ENCODE data around the gene PDE3A. TPM values are rescaled to one million over a fixed set of nuclear protein-coding genes. Genes with fewer than 3 reads are reported as not detected.

PDE3A gene
- total RNA-seq, 2 experiments from 2014 or later: not detected

- Mint-ChIP-seq H3K9me3 (ENCODE audit: low read depth) (no peaks in the 10 kb centered on the region), H3K4me1 (no peaks in the 10 kb centered on the region), H3K27ac (no peak overlapping the region), H3K27me3 (no peaks in the 10 kb centered on the region), H3K4me3 (no peak overlapping the region), H3K36me3 (ENCODE audit: low read depth) (no peaks in the 10 kb centered on the region)
- no peak for DNase-seq
- POLR2A ChIA-PET: no interaction called here
- intact Hi-C loops (cut with DNase I, micrococcal nuclease): no loop called here
- ATAC-seq: no peak
- CTCF ChIA-PET: no interaction called here
Observed at GRCh38 chr12:20576528-20576927, 208.2 kb downstream of the PDE3A start.

- H3K9me3 Mint-ChIP-seq (ENCODE audit: low read depth): no peaks in the 10 kb centered on the region
- no peak overlapping the region for H3K4me3 Mint-ChIP-seq
- ATAC-seq: no peak
- intact Hi-C loops (cut with DNase I, micrococcal nuclease): no loop called here
- no peaks in the 10 kb centered on the region for H3K36me3 Mint-ChIP-seq (ENCODE audit: low read depth)
- no peaks in the 10 kb centered on the region for H3K27me3 Mint-ChIP-seq
- ChIA-PET CTCF (interaction anchor here (0.6 kb wide), 1 partner anchor 29 kb away, joined by 3 read pairs; no protein-coding TSS in a partner anchor), POLR2A (no interaction called here)
- no peak overlapping the region for H3K27ac Mint-ChIP-seq
- H3K4me1 Mint-ChIP-seq: no peaks in the 10 kb centered on the region
- no peak for DNase-seq
Observed at GRCh38 chr12:20577054-20577453, 208.7 kb downstream of the PDE3A start.

DNA sequence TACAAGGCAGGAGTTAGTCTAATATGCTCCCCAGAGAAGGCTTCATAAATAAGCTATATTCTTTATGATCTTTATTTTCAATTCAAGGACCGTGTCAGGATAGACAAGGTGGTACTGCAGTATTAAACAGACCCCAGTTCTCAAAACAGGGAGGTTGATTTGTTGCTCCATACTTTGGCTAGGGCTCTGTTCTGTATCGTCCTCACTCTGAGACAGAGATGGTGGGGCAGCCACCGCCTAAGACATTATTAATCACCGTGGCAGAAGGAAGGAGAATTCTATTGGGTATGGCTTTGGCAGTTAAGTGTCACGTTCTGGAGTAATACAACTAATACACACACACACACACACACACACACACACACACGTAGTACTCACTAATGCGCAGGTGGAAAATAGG lies 209.8 kb downstream of the PDE3A start:
- CTCF ChIA-PET: no interaction called here

GRCh38 chr12:20585055-20585625 lies 216.8 kb downstream of the PDE3A start:
- POLR2A ChIA-PET: interaction anchor here (0.6 kb wide), 1 partner anchor 1015 kb away, joined by 3 read pairs; no protein-coding TSS in a partner anchor
- CTCF ChIA-PET: no interaction called here
- ATAC-seq (no peak), DNase-seq (no peak)
- Mint-ChIP-seq H3K9me3 (ENCODE audit: low read depth) (no peaks in the 10 kb centered on the region), H3K27ac (no peak overlapping the region), H3K4me1 (no peaks in the 10 kb centered on the region), H3K4me3 (no peak overlapping the region), H3K27me3 (peaks cover 2% of the 10 kb centered on the region), H3K36me3 (ENCODE audit: low read depth) (no peaks in the 10 kb centered on the region)
- intact Hi-C loops (cut with DNase I, micrococcal nuclease): no loop called here

More for the DNA sequence above, 209.8 kb downstream of the PDE3A start:
- no peak overlapping the region for H3K27ac Mint-ChIP-seq
- H3K27me3 Mint-ChIP-seq: no peaks in the 10 kb centered on the region
- no peaks in the 10 kb centered on the region for H3K9me3 Mint-ChIP-seq (ENCODE audit: low read depth)
- ATAC-seq (no peak), DNase-seq (no peak)
- intact Hi-C loops (cut with DNase I, micrococcal nuclease): no loop called here
- no peaks in the 10 kb centered on the region for H3K4me1 Mint-ChIP-seq
- POLR2A ChIA-PET: no interaction called here
- no peak overlapping the region for H3K4me3 Mint-ChIP-seq
- no peaks in the 10 kb centered on the region for H3K36me3 Mint-ChIP-seq (ENCODE audit: low read depth)

DNA sequence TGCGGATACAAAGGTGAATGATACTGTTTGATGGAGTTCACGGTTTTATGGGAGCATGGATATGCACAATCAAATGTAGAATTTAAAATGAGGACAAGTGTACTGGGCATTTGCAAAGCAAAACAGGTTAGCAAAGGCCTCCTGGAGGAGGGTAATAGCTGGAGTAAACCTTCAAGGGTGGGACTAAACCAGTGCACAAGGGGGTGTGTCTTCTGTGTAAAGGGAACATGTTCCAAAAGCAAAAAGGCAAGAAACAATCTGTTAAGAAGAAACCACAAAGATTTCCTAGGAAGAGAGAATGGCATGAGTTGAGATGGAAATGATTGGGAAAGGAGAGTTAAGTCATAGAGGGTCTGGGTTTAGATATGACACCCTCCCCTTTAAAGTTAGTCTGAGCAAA lies 217.6 kb downstream of the PDE3A start:
- no peaks in the 10 kb centered on the region for H3K9me3 Mint-ChIP-seq (ENCODE audit: low read depth)
- no peaks in the 10 kb centered on the region for H3K4me1 Mint-ChIP-seq
- DNase-seq (no peak), ATAC-seq (no peak)
- intact Hi-C loops (cut with DNase I, micrococcal nuclease): no loop called here
- POLR2A ChIA-PET: no interaction called here
- H3K36me3 Mint-ChIP-seq (ENCODE audit: low read depth): no peaks in the 10 kb centered on the region
- peaks cover 2% of the 10 kb centered on the region for H3K27me3 Mint-ChIP-seq
- no peak overlapping the region for H3K27ac Mint-ChIP-seq
- H3K4me3 Mint-ChIP-seq: no peak overlapping the region
- CTCF ChIA-PET: no interaction called here

GRCh38 chr12:20588042-20588441 lies 219.7 kb downstream of the PDE3A start:
- CTCF ChIA-PET: interaction anchor here (0.7 kb wide), 1 partner anchor 13 kb away, joined by 4 read pairs; no protein-coding TSS in a partner anchor
- no peaks in the 10 kb centered on the region for H3K9me3 Mint-ChIP-seq (ENCODE audit: low read depth)
- H3K36me3 Mint-ChIP-seq (ENCODE audit: low read depth): no peaks in the 10 kb centered on the region

DNA sequence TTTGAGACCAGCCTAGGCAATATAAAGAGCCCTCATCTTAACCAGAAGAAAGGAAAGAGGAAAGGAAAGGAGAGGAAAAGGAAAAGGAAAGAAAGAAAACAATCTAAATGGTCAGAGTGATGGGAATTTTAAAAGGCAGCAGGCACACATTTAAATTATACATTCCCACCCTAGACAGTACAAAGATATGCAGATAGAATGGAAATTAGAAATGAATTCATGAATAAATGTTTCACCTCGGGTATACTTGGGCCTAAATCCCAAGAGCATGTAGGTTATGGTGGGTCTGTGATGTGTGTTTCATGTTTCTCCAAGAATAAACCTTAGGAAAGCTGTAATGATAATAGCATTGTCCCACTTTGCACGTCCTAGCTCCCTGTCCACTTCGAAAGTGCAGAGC lies 222.2 kb downstream of the PDE3A start:
- intact Hi-C loops (cut with DNase I, micrococcal nuclease): no loop called here
- CTCF ChIA-PET: interaction anchor here (0.6 kb wide), 1 partner anchor 16 kb away, joined by 4 read pairs; no protein-coding TSS in a partner anchor
- Mint-ChIP-seq H3K27me3 (peaks cover 2% of the 10 kb centered on the region), H3K27ac (no peak overlapping the region), H3K9me3 (ENCODE audit: low read depth) (no peaks in the 10 kb centered on the region), H3K36me3 (ENCODE audit: low read depth) (no peaks in the 10 kb centered on the region), H3K4me3 (no peak overlapping the region), H3K4me1 (no peaks in the 10 kb centered on the region)
- no peak for DNase-seq
- POLR2A ChIA-PET: no interaction called here
- ATAC-seq: no peak

More at GRCh38 chr12:20588042-20588441, 219.7 kb downstream of the PDE3A start:
- Mint-ChIP-seq H3K4me1 (no peaks in the 10 kb centered on the region), H3K4me3 (no peak overlapping the region), H3K27me3 (peaks cover 2% of the 10 kb centered on the region), H3K27ac (no peak overlapping the region)
- ATAC-seq: no peak
- no peak for DNase-seq
- POLR2A ChIA-PET: no interaction called here
- intact Hi-C loops (cut with DNase I, micrococcal nuclease): no loop called here

DNA sequence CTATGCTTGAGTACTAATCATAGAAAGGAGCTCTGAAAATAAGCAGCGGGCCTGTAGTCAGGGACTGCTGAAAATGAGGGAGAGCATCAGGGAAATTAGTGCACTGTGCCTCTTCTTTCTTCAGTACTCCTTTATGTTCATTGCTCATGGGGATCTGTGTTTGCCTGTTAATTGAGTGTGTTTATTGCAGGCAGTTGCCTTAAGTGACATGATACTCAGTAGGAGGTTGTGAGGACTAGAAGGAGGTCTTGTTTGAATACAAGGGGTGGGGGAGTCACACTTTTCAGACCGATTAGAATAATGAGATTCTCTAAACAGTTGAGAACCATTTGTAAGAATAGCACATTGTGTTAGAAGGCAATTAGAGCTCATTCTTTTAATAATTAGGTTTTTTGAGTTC lies 224.2 kb downstream of the PDE3A start:
- H3K36me3 Mint-ChIP-seq (ENCODE audit: low read depth): no peaks in the 10 kb centered on the region
- intact Hi-C loops (cut with DNase I, micrococcal nuclease): no loop called here
- ChIA-PET CTCF (no interaction called here), POLR2A (no interaction called here)
- ATAC-seq (no peak), DNase-seq (no peak)
- no peaks in the 10 kb centered on the region for H3K4me1 Mint-ChIP-seq
- H3K27me3 Mint-ChIP-seq: no peaks in the 10 kb centered on the region
- H3K27ac Mint-ChIP-seq: no peak overlapping the region
- H3K4me3 Mint-ChIP-seq: no peak overlapping the region
- H3K9me3 Mint-ChIP-seq (ENCODE audit: low read depth): no peaks in the 10 kb centered on the region

DNA sequence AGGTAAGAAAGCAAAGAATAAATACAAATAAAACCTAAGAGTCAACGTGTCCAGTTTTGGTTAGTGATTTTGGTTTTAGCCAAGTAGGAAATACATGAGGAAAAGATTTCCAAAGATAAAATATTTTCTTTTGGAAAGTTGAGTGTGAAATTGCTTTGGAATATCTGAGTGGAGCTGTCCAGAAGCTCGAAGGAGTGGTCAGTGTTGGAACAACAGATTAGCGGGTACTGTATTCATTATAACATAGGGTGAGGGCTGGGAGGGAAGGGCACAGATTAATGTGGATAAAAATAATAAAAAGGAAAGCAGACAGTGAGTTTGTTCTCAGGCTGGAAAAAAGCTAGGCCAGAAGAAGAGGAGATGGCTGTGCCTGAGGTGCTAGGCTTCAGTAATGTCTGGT lies 225.3 kb downstream of the PDE3A start:
- H3K36me3 Mint-ChIP-seq (ENCODE audit: low read depth): no peaks in the 10 kb centered on the region
- H3K4me3 Mint-ChIP-seq: no peak overlapping the region
- intact Hi-C loops (cut with DNase I, micrococcal nuclease): no loop called here
- ATAC-seq (no peak), DNase-seq (no peak)
- no peaks in the 10 kb centered on the region for H3K27me3 Mint-ChIP-seq
- ChIA-PET POLR2A (no interaction called here), CTCF (interaction anchor here (0.7 kb wide), 1 partner anchor 739 kb away, joined by 3 read pairs; no protein-coding TSS in a partner anchor)
- H3K9me3 Mint-ChIP-seq (ENCODE audit: low read depth): no peaks in the 10 kb centered on the region
- H3K4me1 Mint-ChIP-seq: no peaks in the 10 kb centered on the region
- H3K27ac Mint-ChIP-seq: no peak overlapping the region

GRCh38 chr12:20596061-20596460 lies 227.7 kb downstream of the PDE3A start:
- Mint-ChIP-seq H3K9me3 (ENCODE audit: low read depth) (no peaks in the 10 kb centered on the region), H3K27ac (no peak overlapping the region), H3K4me1 (no peaks in the 10 kb centered on the region), H3K27me3 (no peaks in the 10 kb centered on the region), H3K36me3 (ENCODE audit: low read depth) (no peaks in the 10 kb centered on the region), H3K4me3 (no peak overlapping the region)
- no peak for DNase-seq
- CTCF ChIA-PET: no interaction called here
- intact Hi-C loops (cut with DNase I, micrococcal nuclease): no loop called here
- ATAC-seq: no peak
- POLR2A ChIA-PET: no interaction called here

GRCh38 chr12:20599757-20600156 lies 231.4 kb downstream of the PDE3A start:
- DNase-seq: no peak
- no peak for ATAC-seq
- no peaks in the 10 kb centered on the region for H3K27me3 Mint-ChIP-seq
- H3K4me1 Mint-ChIP-seq: no peaks in the 10 kb centered on the region
- intact Hi-C loops (cut with DNase I, micrococcal nuclease): loop anchor here in 1 of 2 experiments (5.0 kb wide), 1 partner anchor 137 kb away; no protein-coding TSS in a partner anchor
- H3K4me3 Mint-ChIP-seq: no peak overlapping the region
- H3K36me3 Mint-ChIP-seq (ENCODE audit: low read depth): no peaks in the 10 kb centered on the region
- H3K9me3 Mint-ChIP-seq (ENCODE audit: low read depth): no peaks in the 10 kb centered on the region
- ChIA-PET POLR2A (no interaction called here), CTCF (no interaction called here)
- no peak overlapping the region for H3K27ac Mint-ChIP-seq

DNA sequence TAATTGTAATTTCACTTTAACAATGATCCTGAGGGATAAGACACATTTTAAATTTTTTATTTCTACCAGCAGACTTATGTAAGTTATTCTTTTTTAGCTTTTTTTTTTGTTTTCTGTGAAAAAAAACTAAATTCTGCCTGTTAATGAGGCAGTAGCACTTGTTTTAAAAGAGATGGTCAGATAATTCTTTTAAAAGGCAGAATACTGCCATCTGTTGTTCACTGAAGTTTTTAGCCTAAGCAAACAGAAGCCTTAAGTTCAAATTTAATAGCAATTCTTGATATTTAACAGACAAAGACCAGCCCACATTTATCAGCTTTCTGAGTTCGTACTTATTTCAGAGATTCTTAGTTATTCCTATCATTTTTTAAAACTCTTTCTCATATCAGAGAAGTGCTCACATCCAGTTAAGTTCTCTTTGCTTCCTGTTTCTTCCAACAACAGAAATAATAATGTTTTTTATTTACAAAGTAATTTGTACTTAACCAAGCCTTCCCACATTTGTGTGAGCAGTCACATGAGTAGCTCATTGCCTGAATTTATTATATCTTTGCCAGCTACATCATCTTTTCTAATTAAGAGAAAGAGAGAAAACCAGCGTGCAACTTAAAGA lies 233.4 kb downstream of the PDE3A start:
- Mint-ChIP-seq H3K36me3 (ENCODE audit: low read depth) (no peaks in the 10 kb centered on the region), H3K27me3 (peaks cover 2% of the 10 kb centered on the region), H3K9me3 (ENCODE audit: low read depth) (no peaks in the 10 kb centered on the region), H3K4me3 (no peak overlapping the region), H3K4me1 (no peaks in the 10 kb centered on the region), H3K27ac (no peak overlapping the region)
- no peak for ATAC-seq
- POLR2A ChIA-PET: interaction anchor here (0.6 kb wide), 1 partner anchor 13 kb away, joined by 3 read pairs; no protein-coding TSS in a partner anchor
- DNase-seq: no peak
- CTCF ChIA-PET: interaction anchor here (0.6 kb wide), 1 partner anchor 14 kb away, joined by 4 read pairs; no protein-coding TSS in a partner anchor
- intact Hi-C loops (cut with DNase I, micrococcal nuclease): loop anchor here in 1 of 2 experiments (5.0 kb wide), 1 partner anchor 139 kb away; no protein-coding TSS in a partner anchor

Measured in activated CD4-positive, alpha-beta T cell treated with anti-CD3 and anti-CD28 coated beads for 36 hours (primary cell).